Measurements from ENCODE around the gene NAV3.

The NAV3 gene

GRCh38 chr12:77830583-77831351 lies at the start of gene NAV3:
Gene NAV3, plus strand, starts transcription at chr12:77830894. Its CDS starts 568 bp downstream, at chr12:77831462.
- Histone ChIP-seq H3K27me3 (ENCODE audit: insufficient read depth, insufficient read length) (no peaks in the 10 kb centered on the region), H3K9ac (ENCODE audit: insufficient read length, low read depth) (no peak within 1 kb of the TSS), H3K4me3 (ENCODE audit: insufficient read length, low read depth) (no peak within 1 kb of the TSS), H3K9me3 (ENCODE audit: insufficient read depth, low read length) (no peaks in the 10 kb centered on the region), H3K36me3 (ENCODE audit: insufficient read depth, insufficient read length, low read length) (no peaks in the 10 kb centered on the region), H3K4me1 (ENCODE audit: insufficient read depth, insufficient read length) (no peaks in the 10 kb centered on the region)
- TF ChIP-seq SUZ12 (IDR thresholded peaks at IDR 0.05; ENCODE audit: extremely low read depth, insufficient read depth, insufficient read length) (no peak), ZNF274 (IDR thresholded peaks at IDR 0.05; ENCODE audit: low read depth, low read length) (no peak), YY1 (IDR thresholded peaks at IDR 0.05; ENCODE audit: insufficient read depth, insufficient read length) (no peak)
- no peak for DNase-seq (ENCODE audit: low read depth, low spot score)

GRCh38 chr12:77782034-77782433 lies 48.7 kb upstream of the NAV3 start:
- Histone ChIP-seq H3K36me3 (ENCODE audit: insufficient read depth, insufficient read length, low read length) (no peaks in the 10 kb centered on the region), H3K4me3 (ENCODE audit: insufficient read length, low read depth) (no peak overlapping the region), H3K27me3 (ENCODE audit: insufficient read depth, insufficient read length) (no peaks in the 10 kb centered on the region), H3K9ac (ENCODE audit: insufficient read length, low read depth) (no peak overlapping the region), H3K4me1 (ENCODE audit: insufficient read depth, insufficient read length) (no peaks in the 10 kb centered on the region), H3K9me3 (ENCODE audit: insufficient read depth, low read length) (no peaks in the 10 kb centered on the region)
- no peak for TF ChIP-seq SUZ12 (IDR thresholded peaks at IDR 0.05; ENCODE audit: extremely low read depth, insufficient read depth, insufficient read length)
- no peak for TF ChIP-seq ZNF274 (IDR thresholded peaks at IDR 0.05; ENCODE audit: low read depth, low read length)
- no peak for TF ChIP-seq YY1 (IDR thresholded peaks at IDR 0.05; ENCODE audit: insufficient read depth, insufficient read length)
- no peak for DNase-seq (ENCODE audit: low read depth, low spot score)

- no peaks in the 10 kb centered on the region for H3K9me3 ChIP-seq (ENCODE audit: insufficient read depth, low read length)
- no peaks in the 10 kb centered on the region for H3K27me3 ChIP-seq (ENCODE audit: insufficient read depth, insufficient read length)
- DNase-seq (ENCODE audit: low read depth, low spot score) = no peak
- no peak overlapping the region for H3K9ac ChIP-seq (ENCODE audit: insufficient read length, low read depth)
- H3K4me1 ChIP-seq (ENCODE audit: insufficient read depth, insufficient read length) = no peaks in the 10 kb centered on the region
- H3K36me3 ChIP-seq (ENCODE audit: insufficient read depth, insufficient read length, low read length) = no peaks in the 10 kb centered on the region
- TF ChIP-seq SUZ12 (IDR thresholded peaks at IDR 0.05; ENCODE audit: extremely low read depth, insufficient read depth, insufficient read length) (no peak), YY1 (IDR thresholded peaks at IDR 0.05; ENCODE audit: insufficient read depth, insufficient read length) (no peak), ZNF274 (IDR thresholded peaks at IDR 0.05; ENCODE audit: low read depth, low read length) (no peak)
- no peak overlapping the region for H3K4me3 ChIP-seq (ENCODE audit: insufficient read length, low read depth)
Observed at GRCh38 chr12:77782766-77783165, 47.9 kb upstream of the NAV3 start.

GRCh38 chr12:77785211-77785610 lies 45.5 kb upstream of the NAV3 start:
- Histone ChIP-seq H3K27me3 (ENCODE audit: insufficient read depth, insufficient read length) (no peaks in the 10 kb centered on the region), H3K4me1 (ENCODE audit: insufficient read depth, insufficient read length) (no peaks in the 10 kb centered on the region), H3K9me3 (ENCODE audit: insufficient read depth, low read length) (no peaks in the 10 kb centered on the region), H3K4me3 (ENCODE audit: insufficient read length, low read depth) (no peak overlapping the region), H3K9ac (ENCODE audit: insufficient read length, low read depth) (no peak overlapping the region), H3K36me3 (ENCODE audit: insufficient read depth, insufficient read length, low read length) (no peaks in the 10 kb centered on the region)
- no peak for DNase-seq (ENCODE audit: low read depth, low spot score)
- TF ChIP-seq ZNF274 (IDR thresholded peaks at IDR 0.05; ENCODE audit: low read depth, low read length) = no peak
- no peak for TF ChIP-seq SUZ12 (IDR thresholded peaks at IDR 0.05; ENCODE audit: extremely low read depth, insufficient read depth, insufficient read length)
- TF ChIP-seq YY1 (IDR thresholded peaks at IDR 0.05; ENCODE audit: insufficient read depth, insufficient read length) = no peak

GRCh38 chr12:77786675-77787074 lies 44.0 kb upstream of the NAV3 start:
- Histone ChIP-seq H3K4me1 (ENCODE audit: insufficient read depth, insufficient read length) (no peaks in the 10 kb centered on the region), H3K9ac (ENCODE audit: insufficient read length, low read depth) (no peak overlapping the region), H3K4me3 (ENCODE audit: insufficient read length, low read depth) (no peak overlapping the region), H3K36me3 (ENCODE audit: insufficient read depth, insufficient read length, low read length) (no peaks in the 10 kb centered on the region), H3K9me3 (ENCODE audit: insufficient read depth, low read length) (no peaks in the 10 kb centered on the region), H3K27me3 (ENCODE audit: insufficient read depth, insufficient read length) (no peaks in the 10 kb centered on the region)
- TF ChIP-seq ZNF274 (IDR thresholded peaks at IDR 0.05; ENCODE audit: low read depth, low read length) = no peak
- TF ChIP-seq SUZ12 (IDR thresholded peaks at IDR 0.05; ENCODE audit: extremely low read depth, insufficient read depth, insufficient read length) = no peak
- TF ChIP-seq YY1 (IDR thresholded peaks at IDR 0.05; ENCODE audit: insufficient read depth, insufficient read length) = no peak
- DNase-seq (ENCODE audit: low read depth, low spot score) = no peak

GRCh38 chr12:77788231-77789168 lies 42.2 kb upstream of the NAV3 start:
- H3K36me3 ChIP-seq (ENCODE audit: insufficient read depth, insufficient read length, low read length) = no peaks in the 10 kb centered on the region
- no peak overlapping the region for H3K4me3 ChIP-seq (ENCODE audit: insufficient read length, low read depth)
- no peak for DNase-seq (ENCODE audit: low read depth, low spot score)
- H3K9ac ChIP-seq (ENCODE audit: insufficient read length, low read depth) = no peak overlapping the region
- H3K9me3 ChIP-seq (ENCODE audit: insufficient read depth, low read length) = no peaks in the 10 kb centered on the region
- no peaks in the 10 kb centered on the region for H3K27me3 ChIP-seq (ENCODE audit: insufficient read depth, insufficient read length)
- H3K4me1 ChIP-seq (ENCODE audit: insufficient read depth, insufficient read length) = no peaks in the 10 kb centered on the region
- TF ChIP-seq ZNF274 (IDR thresholded peaks at IDR 0.05; ENCODE audit: low read depth, low read length) = no peak
- no peak for TF ChIP-seq SUZ12 (IDR thresholded peaks at IDR 0.05; ENCODE audit: extremely low read depth, insufficient read depth, insufficient read length)
- no peak for TF ChIP-seq YY1 (IDR thresholded peaks at IDR 0.05; ENCODE audit: insufficient read depth, insufficient read length)

GRCh38 chr12:77795699-77796098 lies 35.0 kb upstream of the NAV3 start:
- H3K4me3 ChIP-seq (ENCODE audit: insufficient read length, low read depth) = no peak overlapping the region
- no peaks in the 10 kb centered on the region for H3K9me3 ChIP-seq (ENCODE audit: insufficient read depth, low read length)
- TF ChIP-seq ZNF274 (IDR thresholded peaks at IDR 0.05; ENCODE audit: low read depth, low read length) = no peak
- no peak for TF ChIP-seq YY1 (IDR thresholded peaks at IDR 0.05; ENCODE audit: insufficient read depth, insufficient read length)
- no peak for TF ChIP-seq SUZ12 (IDR thresholded peaks at IDR 0.05; ENCODE audit: extremely low read depth, insufficient read depth, insufficient read length)
- H3K36me3 ChIP-seq (ENCODE audit: insufficient read depth, insufficient read length, low read length) = no peaks in the 10 kb centered on the region
- DNase-seq (ENCODE audit: low read depth, low spot score) = no peak
- H3K4me1 ChIP-seq (ENCODE audit: insufficient read depth, insufficient read length) = no peaks in the 10 kb centered on the region
- H3K27me3 ChIP-seq (ENCODE audit: insufficient read depth, insufficient read length) = no peaks in the 10 kb centered on the region
- no peak overlapping the region for H3K9ac ChIP-seq (ENCODE audit: insufficient read length, low read depth)

Measured in NT2/D1 (cell line).